Psoas muscle (tissue), 8 donors: ENCODE results near the gene SPON1. TPM values are rescaled to one million over a fixed set of nuclear protein-coding genes. Genes with fewer than 3 reads are reported as not detected.

Source experiments
- ATAC-seq, 4 donors: fragments of 200-7000 bp; cut with Tn5 transposase; one replicate each; pipeline ENCODE4 v1.9.1; 2020; ENCODE audit warnings: moderate library complexity in 3 of 4, mild to moderate bottlenecking in 2 of 4
- DNase-seq, 2 donors: peaks; one replicate each; pipeline ENCODE4 v3.0.0-alpha.2; 2020
- H3K27ac ChIP-seq: fragments of 200-600 bp; one replicate; pipeline ENCODE4 v1.8.0; 2022
- H3K27me3 ChIP-seq, 3 donors: fragments of 200-600 bp in 1 of 3; one replicate each; pipeline versions ENCODE4 v1.6.1 to v1.8.0; 2013 to 2022; ENCODE audit warnings: low read length in 2 of 3, mild to moderate bottlenecking in 2 of 3, moderate library complexity in 1 of 3; ENCODE audit not compliant: insufficient read depth in 3 of 3
- H3K36me3 ChIP-seq, 2 donors: fragments of 200-600 bp in 1 of 2; one replicate each; pipeline versions ENCODE4 v1.6.1 to v1.8.0; 2013 to 2022; ENCODE audit warnings: low read depth in 1 of 2, mild to moderate bottlenecking in 1 of 2, moderate library complexity in 1 of 2; ENCODE audit not compliant: insufficient read depth in 1 of 2
- H3K4me1 ChIP-seq: fragments of 200-600 bp; one replicate; pipeline ENCODE4 v1.8.0; 2022
- H3K4me3 ChIP-seq: fragments of 200-600 bp; one replicate; pipeline ENCODE4 v1.8.0; 2022; ENCODE audit warnings: mild to moderate bottlenecking
- H3K9me3 ChIP-seq: fragments of 200-600 bp; one replicate; pipeline ENCODE4 v1.8.0; 2022
- WGBS, 3 donors: extraction: QIAGEN DNeasy Blood & Tissue Kit; methylation state at CpG; one replicate each; pipeline versions ENCODE4 v1.1.6 to v1.1.7; 2013; 5-methylcytosine and 5-hydroxymethylcytosine counted together
- intact Hi-C, 2 donors: fragments of 100-400 bp; cut with DNase I; formaldehyde crosslinking; loops; one replicate each; pipeline versions ENCODE4 v1.11.0 to v1.14.2; 2022
- polyA plus RNA-seq, 3 donors: library from polyadenylated mRNA; stranded (reverse); fragments of 200-250 nt; gene quantifications; one replicate each; pipeline ENCODE4 v1.2.3, GENCODE V29; 2013
- total RNA-seq, 4 donors: library from RNA; stranded (reverse); fragmentation: NEBNext Ultra II Directional in 2 of 4; extraction: Animal tissue kit (Norgen Biotek cat#: 25700) in 2 of 4; gene quantifications; one replicate each; pipeline versions ENCODE4 v1.2.1 to v1.2.4, GENCODE V29; 2021 to 2023
- TF ChIP-seq, protein P1 (sequence below): fragments of 200-600 bp; IDR thresholded peaks from one replicate; pipeline ENCODE4 v1.8.0; 2022; ENCODE audit warnings: antibody characterized with exemption
- donor health status: healthy with polysubstance abuse.
- donor health status: DM: no; HTN: no; CAD: no; lungs with moderate emphysema.
- donor health status: Bipolar disorder and iron deficiency.
- donor health status: healthy.
- donor health status: DM: yes; HTN: yes; CAD: no.
- donor health status: DM: no; HTN: no; CAD: no.
- donor health status: DM: no; HTN: no; CAD: no.
- donor health status: DM: yes; HTN: yes; CAD: no.

Gene SPON1
- total and polyA plus RNA-seq, 7 donors = 0.24 to 1.6 (median 1.2) TPM

- no peaks in the 10 kb centered on the region for H3K36me3 ChIP-seq
- 31 to 59% (median 40%) methylated on average over 2 of the region's 2 CpGs for WGBS, 3 donors
- no peak overlapping the region for H3K4me3 ChIP-seq
- no peaks in the 10 kb centered on the region for H3K4me1 ChIP-seq
- intact Hi-C loops = no loop called here
- ATAC-seq = no peak
- no peak overlapping the region for H3K27ac ChIP-seq
- no peaks in the 10 kb centered on the region for H3K9me3 ChIP-seq
- no peak for DNase-seq
- TF ChIP-seq, protein P1, sequence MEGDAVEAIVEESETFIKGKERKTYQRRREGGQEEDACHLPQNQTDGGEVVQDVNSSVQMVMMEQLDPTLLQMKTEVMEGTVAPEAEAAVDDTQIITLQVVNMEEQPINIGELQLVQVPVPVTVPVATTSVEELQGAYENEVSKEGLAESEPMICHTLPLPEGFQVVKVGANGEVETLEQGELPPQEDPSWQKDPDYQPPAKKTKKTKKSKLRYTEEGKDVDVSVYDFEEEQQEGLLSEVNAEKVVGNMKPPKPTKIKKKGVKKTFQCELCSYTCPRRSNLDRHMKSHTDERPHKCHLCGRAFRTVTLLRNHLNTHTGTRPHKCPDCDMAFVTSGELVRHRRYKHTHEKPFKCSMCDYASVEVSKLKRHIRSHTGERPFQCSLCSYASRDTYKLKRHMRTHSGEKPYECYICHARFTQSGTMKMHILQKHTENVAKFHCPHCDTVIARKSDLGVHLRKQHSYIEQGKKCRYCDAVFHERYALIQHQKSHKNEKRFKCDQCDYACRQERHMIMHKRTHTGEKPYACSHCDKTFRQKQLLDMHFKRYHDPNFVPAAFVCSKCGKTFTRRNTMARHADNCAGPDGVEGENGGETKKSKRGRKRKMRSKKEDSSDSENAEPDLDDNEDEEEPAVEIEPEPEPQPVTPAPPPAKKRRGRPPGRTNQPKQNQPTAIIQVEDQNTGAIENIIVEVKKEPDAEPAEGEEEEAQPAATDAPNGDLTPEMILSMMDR = no peak
- H3K27me3 ChIP-seq = peaks cover 0 to 1% (median 0%) of the 10 kb centered on the region in 3 donors
Observed at GRCh38 chr11:14182833-14183364, 220.4 kb downstream of the SPON1 start.

- Histone ChIP-seq H3K9me3 (no peaks in the 10 kb centered on the region), H3K4me1 (no peaks in the 10 kb centered on the region), H3K27ac (no peak overlapping the region), H3K27me3 (peaks cover 0 to 1% (median 0%) of the 10 kb centered on the region in 3 donors), H3K36me3 (no peaks in the 10 kb centered on the region), H3K4me3 (no peak overlapping the region)
- DNase-seq = no peak
- intact Hi-C loops = no loop called here
- ATAC-seq = no peak
- 74 to 78% (median 76%) methylated on average over 4 of the region's 4 CpGs for WGBS, 3 donors
- TF ChIP-seq, protein P1 = no peak
Observed at GRCh38 chr11:14184028-14184940, 221.8 kb downstream of the SPON1 start.

- 95 to 97% (median 96%) methylated on average over 1 of the region's 1 CpG for WGBS, 3 donors
- ATAC-seq = no peak
- TF ChIP-seq, protein P1 = no peak
Observed at GRCh38 chr11:14185461-14185860, 222.9 kb downstream of the SPON1 start.

DNA sequence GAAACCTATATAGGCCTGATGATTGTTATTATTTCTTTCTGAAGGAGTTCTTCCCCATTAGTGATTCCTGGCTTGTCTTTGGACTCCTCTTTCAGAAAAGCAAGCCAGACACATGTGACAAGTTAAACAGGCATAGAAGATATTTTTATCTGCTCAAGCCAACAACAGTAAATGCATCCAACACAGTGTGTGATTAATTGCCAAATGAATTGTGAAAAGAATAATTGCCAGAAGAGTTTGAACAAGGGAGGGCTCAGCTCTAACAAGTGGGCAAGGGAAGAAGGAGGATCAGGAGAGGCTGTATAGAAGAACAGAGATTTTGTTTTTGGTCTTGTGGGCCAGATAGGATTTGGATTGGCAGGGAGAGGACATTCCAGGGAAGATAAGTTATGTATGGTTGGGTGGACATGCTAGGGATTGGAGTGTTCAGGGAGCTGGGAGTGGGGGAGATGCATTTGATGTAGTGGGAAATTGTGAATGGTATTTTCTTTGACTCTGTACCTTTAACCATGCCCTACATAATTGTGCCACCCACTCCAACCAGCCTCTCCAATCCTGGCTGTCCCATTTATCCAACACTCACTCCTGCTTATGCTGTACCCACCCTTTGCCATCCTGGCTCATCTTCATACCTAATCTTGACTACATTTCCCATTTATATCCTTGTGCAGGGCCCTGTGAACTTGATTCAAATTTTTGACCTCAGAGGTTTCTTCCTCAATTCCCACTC is 223.7 kb downstream of the SPON1 start:
- peaks cover 0 to 4% (median 0%) of the 10 kb centered on the region in 3 donors for H3K27me3 ChIP-seq
- H3K36me3 ChIP-seq = no peaks in the 10 kb centered on the region
- no peak overlapping the region for H3K27ac ChIP-seq
- no peak overlapping the region for H3K4me3 ChIP-seq
- DNase-seq (no peak), ATAC-seq (no peak)
- H3K9me3 ChIP-seq = no peaks in the 10 kb centered on the region
- no peaks in the 10 kb centered on the region for H3K4me1 ChIP-seq
- TF ChIP-seq, protein P1 = no peak
- intact Hi-C loops = no loop called here

More at GRCh38 chr11:14185461-14185860, 222.9 kb downstream of the SPON1 start:
- H3K9me3 ChIP-seq = no peaks in the 10 kb centered on the region
- no peak overlapping the region for H3K27ac ChIP-seq
- no peak overlapping the region for H3K4me3 ChIP-seq
- H3K36me3 ChIP-seq = no peaks in the 10 kb centered on the region
- H3K27me3 ChIP-seq = peaks cover 0 to 4% (median 0%) of the 10 kb centered on the region in 3 donors
- DNase-seq = no peak
- H3K4me1 ChIP-seq = no peaks in the 10 kb centered on the region
- intact Hi-C loops = no loop called here
